ENCODE results near the gene SLC41A3.
"Not testable (repeated sequence)": the region's sequence is repeated elsewhere in the genome, so short reads cannot be mapped to it uniquely, and the experiment has no call there.

SLC41A3 gene

DNA sequence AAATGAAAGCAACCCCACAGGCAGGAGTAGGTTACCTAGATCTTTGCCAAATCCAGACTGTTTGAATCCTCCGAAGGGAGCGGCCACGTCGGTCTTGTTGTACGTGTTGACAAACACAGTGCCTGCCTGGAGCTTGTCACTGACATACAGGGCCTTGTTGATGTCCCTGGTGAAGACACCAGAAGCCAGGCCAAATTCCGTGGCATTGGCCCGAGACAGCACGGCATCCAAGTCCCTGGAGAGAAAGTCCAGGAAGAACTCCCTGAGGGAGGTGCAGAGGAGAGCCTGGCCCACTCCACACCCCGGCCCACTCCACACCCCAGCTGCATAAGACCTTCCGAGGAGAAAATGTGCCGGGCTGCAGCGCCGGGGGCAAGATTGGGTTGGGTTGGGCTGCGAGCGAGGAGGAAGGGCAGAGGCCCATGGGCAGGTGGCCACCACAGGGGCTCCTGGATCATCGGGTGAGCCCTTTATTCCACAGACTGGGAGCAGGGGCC lies 21.8 kb upstream of the SLC41A3 start:
- no peak for DNase-seq

DNA sequence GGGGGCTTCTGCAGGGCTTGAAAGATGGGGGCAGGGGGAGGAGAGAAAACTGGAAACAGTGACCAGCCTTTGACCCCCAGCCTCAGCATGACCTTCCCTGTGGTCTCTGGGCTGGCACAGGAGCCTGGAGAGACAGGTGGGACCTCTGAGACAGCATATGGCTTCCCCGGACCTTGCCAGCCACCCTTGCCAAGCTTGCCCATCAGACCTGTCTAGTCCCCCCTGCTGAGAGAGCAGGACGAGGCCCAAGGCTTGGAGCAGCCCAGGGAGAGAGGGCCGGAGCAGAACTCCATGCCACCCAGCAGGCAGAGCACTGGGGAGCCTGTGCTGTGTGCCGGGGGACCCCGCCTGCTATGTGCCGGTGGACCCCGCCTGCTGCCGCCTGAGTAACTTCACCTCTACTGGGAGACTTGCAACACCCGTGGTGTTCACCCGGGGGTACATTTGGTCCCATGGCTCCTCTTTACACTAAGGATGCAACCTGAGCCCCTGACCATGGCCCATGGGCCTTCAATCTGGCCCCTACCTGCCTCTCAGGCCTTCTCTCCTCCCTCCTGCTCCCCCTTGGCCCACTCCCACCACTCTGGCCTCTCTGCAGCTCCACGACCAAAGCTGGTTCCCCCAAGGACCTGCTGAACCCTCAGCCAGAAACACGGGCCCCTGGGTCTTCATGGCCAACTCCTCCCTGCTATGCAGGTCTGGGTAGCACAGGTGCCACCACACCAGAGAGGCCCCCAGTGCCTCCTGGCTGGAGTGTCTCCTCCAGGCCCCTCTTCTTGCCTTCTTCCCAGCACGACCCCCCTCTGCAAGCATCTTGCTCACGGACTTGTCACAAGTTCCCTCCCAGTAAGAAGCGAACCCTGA lies 21.1 kb upstream of the SLC41A3 start:
- DNase-seq = no peak

DNA sequence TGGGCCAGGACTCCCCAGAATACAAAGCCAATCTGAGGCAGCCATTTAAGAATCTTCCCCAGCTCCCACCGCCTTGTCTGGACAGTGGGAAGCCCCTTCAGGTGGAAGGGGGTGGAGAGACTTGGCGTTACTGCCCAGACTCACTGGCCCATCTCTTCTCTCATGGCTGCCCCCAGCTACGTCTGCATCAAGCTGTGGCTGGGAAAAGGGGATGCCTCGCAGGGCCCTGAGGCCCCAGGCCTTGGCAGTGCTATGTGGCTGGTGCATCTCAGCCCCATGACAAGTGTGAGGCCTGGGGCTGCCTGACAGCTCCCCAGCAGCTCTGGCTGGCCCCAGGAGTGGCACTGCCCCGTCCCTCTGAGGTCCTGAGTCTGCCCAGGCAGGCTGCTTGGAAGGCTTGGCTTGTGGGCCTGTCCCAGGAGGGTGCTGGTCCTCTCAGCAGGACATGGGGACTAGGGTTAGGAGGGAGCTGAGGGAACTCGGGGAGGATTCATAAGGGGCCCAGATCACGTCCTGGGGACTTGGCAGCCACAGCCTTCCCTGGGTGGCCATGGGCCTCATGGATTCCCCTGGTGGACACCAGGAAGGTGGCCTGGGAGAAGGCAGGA lies 20.2 kb upstream of the SLC41A3 start:
- no peak for DNase-seq

DNA sequence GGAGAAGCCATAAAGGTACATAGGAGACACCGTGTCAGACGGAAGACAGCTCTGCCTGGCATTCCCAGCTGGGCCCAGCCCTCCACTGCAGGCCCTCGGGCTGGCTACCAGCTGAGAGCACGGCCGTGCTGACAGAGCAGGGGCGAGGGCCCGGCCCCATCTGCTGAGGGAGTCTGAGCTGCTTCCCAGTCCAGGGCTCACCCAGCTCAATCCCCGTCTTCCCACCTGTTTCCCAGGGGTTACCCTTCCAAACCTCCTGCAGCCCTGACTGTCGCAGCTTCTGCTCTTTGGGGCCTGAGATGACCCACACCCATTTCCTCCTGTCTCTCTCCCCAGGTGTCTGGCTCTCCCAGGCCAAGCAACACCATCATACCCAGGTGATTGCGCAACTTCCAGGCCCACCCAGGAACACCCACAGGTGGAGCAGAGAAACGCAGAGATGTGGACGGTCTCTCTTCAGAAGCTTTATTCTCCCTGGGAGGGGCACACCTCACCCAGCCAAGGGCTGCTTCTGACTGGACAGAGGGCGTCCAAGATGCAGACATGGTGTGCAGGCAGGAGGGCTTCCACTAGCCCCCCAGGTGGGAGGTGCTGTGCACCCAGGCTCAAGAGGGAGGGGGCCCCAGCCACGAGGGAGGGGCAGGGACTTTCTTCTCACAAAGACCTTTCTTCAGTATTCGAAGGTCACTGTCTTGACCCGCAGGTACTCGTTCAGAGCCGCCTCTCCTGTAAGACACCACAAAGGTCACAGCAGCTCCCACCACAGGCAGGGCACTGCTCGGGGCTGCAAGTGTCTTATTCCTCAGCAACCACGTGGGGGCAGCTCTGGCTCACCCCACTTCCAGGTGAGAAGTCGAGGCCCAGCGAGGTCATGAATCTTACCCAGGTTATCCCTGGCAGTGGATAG lies 19.4 kb upstream of the SLC41A3 start:
- DNase-seq = no peak

DNA sequence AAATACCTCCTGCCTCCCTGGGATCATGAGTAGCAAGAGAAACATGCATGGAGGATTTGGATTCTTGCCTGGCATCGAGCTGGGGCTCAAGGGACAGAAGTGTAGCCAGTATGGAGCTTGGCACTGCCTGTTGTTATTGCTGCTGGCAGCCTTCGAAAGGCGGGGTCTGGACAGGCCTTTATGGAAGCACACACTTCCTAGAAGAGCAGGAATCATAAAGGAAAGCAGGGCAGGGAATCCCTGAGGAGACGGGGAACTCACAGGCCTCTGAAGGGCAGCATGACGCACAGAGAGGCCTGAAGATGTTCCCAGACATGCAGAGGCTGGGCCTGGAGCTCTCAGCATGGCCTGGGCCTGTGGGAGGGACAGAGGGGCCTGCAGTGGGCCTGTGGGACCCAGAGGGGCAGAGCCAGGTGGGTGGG lies 18.6 kb upstream of the SLC41A3 start:
- no peak for DNase-seq

DNA sequence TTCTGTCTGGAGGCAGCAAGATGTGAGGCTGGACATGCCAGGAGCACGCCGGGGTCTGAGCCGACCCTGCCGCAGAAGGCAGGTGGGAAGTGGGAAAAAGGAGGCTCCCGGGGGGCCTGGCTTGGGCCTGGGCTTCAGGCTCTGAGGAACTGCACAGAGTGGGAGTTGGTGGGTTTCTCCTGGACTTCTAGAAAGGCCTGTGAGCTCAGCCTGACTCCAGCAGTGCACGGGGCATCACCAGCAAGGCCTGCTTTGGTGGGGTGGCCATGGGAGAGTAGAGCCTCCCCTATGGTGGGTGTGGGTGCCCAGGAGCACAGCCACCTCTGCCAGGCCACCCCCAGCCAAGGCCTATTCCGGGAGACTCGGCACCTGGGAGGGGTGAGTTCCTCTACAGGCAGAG lies 18.1 kb upstream of the SLC41A3 start:
- DNase-seq = no peak

DNA sequence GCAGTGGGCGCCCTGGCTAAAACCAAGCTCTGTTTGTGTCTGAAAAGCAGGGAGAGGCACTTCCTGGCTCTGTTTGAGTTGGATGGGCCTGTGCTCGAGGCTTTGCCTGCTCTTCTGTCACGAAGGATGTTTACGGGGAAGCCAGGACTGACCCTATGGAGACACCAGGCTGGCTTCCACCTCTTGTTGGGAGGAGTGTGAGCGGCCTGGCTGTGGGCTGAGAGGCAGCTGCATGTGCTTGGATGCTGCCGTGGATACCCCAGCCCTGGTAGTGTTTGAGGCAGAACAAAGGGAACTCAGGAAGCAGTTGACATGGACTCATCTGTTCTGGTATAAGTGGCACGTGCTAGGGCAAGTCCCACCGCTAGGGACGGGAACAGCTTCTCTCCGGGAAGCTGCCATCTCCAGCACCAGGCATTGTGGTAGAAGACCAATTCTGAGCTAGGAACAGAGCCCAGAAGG lies 17.6 kb upstream of the SLC41A3 start:
- no peak for DNase-seq

DNA sequence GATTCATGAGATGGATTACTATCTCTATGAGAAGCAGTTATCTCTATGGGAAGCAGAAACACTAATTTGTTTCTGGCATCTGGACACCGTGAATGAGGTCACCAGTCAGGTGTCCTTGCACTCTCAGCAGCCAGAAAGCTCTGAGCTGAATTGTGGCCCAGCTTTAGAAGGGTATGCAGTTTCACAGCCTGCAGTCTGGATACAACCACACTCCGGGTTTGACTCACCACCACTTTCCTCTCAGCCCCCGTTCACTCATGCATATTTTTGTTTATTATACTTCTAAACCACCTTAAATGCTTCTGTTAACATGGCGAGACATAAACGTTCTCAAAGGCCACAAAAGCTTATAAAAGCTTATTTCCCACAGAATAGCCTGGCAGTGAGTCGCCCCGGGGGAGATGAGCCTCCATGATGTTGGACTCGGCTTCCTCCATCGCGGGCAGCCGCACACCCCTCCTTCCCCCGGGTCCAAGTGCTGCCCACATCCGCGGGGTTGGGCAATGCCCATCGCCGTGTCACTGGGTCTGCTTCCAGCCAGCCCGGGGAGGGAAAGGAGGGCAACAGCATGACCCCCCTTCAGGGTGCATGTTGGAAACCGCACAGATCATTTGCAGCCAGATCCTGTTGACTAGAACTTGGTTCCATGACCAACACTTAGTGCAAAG lies 16.8 kb upstream of the SLC41A3 start:
- no peak for DNase-seq

DNA sequence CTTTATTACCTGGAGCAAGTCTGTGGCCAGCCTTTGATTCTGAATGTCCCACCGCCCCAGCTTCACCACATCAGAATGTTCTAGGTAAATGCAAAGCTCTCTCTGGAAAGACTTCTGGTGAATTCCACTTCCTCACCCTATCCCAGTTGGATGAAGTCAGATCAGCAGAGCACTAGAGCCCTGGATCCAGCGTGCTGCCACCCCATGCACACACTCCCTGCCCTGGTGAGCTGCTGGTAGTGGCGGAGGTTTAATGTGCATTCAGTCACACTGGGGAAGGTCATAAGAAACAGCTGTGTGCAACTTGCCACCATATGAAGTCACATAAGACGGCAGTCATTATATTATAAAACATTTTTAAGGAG lies 16.3 kb upstream of the SLC41A3 start:
- DNase-seq = no peak

DNA sequence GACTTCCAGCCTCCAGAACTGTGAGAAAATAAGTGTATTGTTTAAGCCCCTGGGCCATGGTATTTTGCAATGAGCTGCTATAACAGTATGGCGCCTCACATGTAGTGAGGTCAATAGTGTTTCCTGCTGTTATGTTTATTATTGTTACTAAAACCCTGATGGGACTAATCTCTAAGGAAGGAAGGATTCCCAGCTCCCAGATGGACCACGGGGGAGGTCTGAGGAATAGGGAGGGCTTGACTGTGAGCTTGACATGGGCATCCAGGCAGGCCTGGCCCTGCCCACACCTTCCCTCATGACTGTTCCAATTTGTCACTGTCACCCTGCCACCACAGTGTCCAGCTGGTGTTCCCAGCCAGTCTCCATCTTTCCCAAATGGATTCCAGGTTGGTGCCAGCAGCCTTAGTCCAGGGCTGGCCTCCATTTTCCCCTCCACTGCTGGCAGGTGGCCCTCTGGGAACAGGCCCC lies 14.5 kb upstream of the SLC41A3 start:
- DNase-seq = no peak

DNA sequence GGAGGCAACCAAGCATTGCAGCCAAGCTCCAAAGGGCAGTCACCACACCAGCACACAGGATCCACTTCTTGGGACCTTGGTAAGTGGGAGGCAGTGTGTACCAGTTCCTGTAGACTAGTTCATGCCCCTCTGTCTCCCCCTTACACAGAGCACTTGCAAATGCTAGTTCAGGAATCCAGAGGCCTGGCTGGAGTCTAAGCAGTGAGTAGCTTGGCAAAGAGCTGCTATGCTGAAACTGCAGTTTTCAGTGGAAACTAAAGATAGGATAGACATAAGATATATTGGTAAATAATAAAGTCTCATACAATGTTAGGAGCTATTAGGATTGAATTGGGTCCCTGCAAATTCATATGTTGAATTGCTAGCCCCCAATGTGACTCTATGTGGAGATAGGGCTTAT lies 13.9 kb upstream of the SLC41A3 start:
- no peak for DNase-seq

DNA sequence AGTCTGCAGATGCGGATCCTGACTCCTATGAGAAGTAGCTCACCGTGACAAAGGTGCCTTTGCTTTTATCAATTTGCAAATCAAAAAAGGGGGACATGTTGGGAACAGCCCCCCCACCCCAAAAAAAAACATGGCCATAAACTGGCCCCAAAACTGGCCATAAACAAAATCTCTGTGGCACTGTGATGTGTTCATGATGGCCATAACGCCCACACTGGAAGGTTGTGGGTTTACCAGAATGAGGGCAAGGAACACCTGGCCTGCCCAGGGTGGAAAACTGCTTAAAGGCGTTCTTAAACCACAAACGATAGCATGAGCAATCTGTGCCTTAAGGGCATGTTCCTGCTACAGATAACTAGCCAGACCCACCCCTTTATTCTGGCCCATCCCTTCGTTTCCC lies 12.3 kb upstream of the SLC41A3 start:
- not testable (repeated sequence) for DNase-seq

DNA sequence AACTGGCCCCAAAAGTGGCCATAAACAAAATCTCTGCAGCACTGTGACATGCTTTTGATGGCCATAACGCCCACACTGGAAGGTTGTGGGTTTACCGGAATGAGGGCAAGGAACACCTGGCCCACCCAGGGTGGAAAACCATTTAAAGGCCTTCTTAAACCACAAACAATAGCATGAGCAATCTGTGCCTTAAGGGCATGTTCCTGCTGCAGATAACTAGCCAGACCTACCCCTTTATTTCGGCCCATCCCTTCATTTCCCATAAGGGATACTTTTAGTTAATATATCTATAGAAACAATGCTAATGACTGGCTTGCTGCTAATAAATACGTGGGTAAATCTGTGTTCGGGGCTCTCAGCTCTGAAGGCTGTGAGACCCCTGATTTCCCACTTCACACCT lies 8.2 kb upstream of the SLC41A3 start:
- not testable (repeated sequence) for DNase-seq

DNA sequence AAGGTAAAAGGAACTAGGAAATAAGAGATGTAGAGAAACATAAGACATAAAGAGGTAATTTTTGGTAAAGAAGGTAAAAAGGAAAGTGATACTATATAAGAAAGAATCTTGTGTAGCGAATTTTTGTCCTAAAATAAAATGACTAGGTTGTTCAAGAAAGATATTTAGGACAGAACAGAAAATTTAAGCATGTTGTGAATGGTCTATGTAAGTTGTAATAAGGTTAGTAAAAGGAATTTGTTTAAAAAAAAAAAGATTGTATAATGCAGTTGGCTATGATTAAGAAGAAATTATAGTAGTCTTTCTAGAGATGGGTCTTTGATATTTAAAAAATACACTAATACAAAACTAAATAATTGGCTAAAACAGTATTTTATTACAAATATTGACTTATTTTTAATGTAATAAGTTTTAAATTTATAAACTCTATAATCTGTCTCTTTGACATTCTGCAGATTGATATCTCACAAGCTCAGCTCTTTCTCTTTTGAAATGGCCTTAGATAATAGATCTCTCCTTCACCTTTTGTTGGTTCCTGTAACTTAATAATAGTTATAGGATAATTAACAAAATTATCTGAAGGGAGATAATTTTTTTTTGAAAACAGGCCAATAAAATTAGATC lies 3.7 kb upstream of the SLC41A3 start:
- no peak for DNase-seq

DNA sequence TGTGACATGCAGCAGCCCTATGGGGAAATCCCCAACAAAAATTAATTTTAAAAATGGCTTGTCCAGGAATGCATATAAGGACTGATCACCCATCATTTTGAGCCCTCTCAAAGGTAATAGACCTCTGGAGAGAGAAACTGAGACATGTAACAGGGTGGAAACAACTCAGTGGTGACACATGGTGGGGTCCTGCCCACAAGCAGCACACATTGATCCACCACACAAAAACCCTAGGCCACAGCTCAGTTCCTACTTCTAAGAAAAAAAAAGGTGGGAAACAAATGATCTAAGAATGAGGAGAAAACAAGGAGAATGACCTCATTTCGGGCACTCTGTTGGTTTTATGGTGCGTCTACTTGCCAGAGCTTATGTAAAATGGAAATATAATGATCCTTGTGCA lies 1.9 kb upstream of the SLC41A3 start:
- DNase-seq = no peak

DNA sequence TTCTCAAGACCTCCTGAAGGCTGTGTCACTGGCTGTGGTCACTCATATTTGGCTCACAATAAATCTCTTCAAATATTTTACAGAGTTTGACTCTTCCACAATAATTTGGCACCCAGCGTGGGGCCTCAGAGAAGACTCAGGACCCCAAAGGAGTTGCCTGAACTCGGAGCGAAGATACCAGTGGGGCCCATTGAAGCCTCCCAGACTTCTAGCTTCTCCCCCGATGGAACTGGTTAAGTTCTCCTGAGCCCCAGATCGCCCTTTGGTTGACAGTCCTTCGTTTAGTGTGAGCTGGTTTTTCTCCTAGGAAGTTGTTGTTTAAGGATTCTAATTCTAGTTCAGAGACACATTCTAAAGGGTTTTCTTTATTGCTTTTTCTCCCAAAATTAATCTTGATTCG lies 1.4 kb upstream of the SLC41A3 start:
- no peak for DNase-seq

DNA sequence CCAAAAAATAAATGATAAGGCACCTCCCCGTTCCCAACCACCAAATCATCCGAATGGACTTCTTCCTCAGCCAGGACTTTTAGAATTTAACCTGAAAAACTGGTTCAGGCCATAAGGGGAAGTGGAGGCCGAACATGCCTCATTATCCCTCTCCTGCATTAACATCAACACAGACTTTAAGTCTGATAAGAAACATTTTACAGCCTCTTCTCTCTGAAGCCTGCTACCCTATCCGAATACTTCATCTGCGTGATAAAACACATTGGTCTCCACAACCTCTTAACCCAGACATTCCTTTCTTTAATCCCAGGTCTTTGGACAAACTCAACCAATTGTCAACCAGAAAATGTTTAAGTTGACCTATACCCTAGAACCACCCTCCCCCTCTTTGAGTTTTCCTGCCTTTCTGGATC lies 850 bp upstream of the SLC41A3 start:
- no peak for DNase-seq

DNA sequence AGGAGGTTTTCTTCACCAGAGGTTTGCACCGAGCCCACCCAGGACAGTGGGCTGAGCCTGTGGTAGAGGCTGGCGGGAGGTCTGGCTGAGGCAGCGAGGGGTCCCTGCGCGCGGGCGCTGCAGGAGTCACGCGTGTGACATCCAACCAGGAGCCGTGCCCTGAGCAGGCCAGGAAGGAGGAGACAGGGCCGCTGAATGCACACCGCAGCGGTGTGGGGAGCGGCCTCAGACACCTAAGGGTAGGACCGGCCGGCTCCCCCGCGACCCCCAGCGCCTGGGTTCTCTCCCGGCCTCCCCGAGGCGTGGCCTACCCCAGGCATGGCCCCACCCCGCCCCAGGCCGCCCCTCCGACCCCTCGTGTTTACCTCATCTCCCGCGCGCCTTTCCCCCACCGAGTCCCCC lies 412 bp downstream of the SLC41A3 start:
- no peak for DNase-seq

DNA sequence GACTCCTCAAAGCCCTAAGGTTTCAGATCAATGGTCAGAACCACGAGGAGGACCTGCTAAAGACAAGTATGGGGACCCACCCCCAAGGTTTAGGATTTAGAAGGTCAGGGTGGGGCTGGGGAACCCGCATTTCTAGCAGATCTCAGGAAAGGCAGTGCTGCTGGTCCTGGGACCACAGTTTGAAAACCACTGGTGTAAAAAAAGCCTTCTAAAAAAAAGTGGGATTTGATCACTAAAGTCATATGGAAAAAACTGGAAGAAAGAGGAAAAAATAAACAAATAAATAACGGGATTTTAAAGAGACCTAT lies 832 bp downstream of the SLC41A3 start:
- DNase-seq = no peak

DNA sequence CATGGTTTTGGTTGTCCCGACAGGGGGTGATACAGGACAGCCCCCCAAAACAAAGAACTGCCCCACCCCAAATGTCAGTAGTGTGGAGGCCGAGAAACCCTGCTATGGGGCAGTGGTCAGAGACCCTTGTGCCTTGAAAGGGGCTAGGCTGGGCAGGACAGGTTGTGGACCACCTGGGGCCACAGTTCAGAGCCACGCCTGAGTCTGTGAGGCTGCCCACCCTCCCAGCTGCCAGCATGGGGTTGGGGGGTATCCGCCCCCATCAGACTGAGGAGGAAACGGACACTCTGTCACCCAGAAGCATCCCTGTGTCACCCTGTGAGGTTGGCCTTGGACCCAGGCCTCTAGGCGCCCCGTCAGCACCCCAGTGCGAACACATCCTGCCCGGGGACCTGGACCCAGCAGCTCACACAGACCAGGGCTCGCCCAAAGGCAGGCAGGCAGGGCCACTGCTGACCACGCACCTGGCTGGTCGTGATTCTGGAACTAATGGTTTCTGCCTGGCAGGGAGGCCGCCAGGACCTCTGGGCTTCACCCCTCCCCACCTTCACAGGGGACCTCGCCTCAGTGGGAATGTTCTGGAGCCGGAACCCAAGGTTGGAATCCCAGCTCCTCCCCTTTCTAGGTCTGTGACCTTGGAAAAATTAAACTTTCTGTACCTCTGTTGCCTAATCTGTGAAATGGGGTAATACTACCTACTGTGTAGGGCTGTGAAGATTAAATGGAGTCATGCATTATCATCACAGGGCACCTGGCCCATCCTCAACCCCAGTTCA lies 1.4 kb downstream of the SLC41A3 start:
- no peak for DNase-seq

DNA sequence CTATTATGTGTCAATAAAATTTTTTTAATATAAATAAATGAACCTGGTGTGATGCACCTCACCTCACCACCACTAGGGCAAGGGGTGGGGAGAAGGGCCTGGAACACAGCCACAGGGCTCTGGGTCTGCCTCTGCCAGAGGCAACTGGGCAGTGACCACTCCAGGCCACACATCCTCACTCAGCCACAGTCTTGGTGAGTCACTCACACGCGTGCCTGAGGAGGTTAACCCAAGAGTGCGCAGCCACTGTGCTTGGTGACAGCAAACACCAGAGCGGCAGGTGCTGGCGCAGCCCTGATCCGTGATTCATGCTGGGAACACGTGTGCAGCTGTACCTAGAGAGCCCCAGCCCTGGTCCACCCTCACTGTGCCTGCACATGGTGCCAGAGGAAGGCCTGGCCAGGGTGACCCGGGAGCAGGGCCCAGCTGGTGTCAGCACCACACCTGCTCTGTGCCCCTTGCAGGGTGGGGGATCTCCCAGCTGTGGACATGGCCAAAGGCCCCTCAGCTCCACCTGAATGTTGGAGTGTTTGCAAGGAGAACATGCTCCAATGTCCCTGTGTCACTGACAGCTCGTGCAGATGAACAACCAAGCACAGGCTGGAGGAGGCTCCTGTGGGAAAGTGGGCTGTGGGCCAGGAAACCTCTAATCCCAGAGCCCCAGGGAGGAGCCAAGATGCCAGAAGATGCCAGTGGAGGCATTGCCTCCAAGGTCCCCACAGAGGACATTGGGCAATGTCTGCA lies 2.1 kb downstream of the SLC41A3 start:
- peak; percentile 44 for DNase-seq
